Neural cell (in vitro differentiated cells): ENCODE measurements around the gene SERTAD1. TPM values are rescaled to one million over a fixed set of nuclear protein-coding genes. Genes with fewer than 3 reads are reported as not detected.

Experiments
- H2AFZ ChIP-seq: fragments of 200-600, 300-800 bp; sonication (generic), shearing (Covaris generic); 2 replicates; pipeline ENCODE4 v1.6.0; 2014; ENCODE audit warnings: low read depth, mild to moderate bottlenecking, antibody characterized with exemption, low read length, moderate library complexity
- H3F3A ChIP-seq: fragments of 200-600 bp; shearing (Covaris generic); 2 replicates; pipeline ENCODE4 v1.6.1; 2016; ENCODE audit warnings: mild to moderate bottlenecking, moderate library complexity, mixed read lengths, antibody characterized with exemption, low read length; ENCODE audit not compliant: insufficient read depth, poor library complexity, severe bottlenecking
- H3K27ac ChIP-seq: fragments of 200-600, 300-800 bp; sonication (generic), shearing (Covaris generic); 2 replicates; pipeline ENCODE4 v1.5.1; 2014; ENCODE audit warnings: mild to moderate bottlenecking, low read length, moderate library complexity
- H3K27me3 ChIP-seq: fragments of 300-800, 200-600 bp; sonication (generic), shearing (Covaris generic); 2 replicates; pipeline ENCODE4 v1.6.0; 2014; ENCODE audit warnings: mild to moderate bottlenecking, low read depth, low read length, moderate library complexity; ENCODE audit not compliant: insufficient read depth
- H3K36me3 ChIP-seq: fragments of 300-800, 200-600 bp; sonication (generic), shearing (Covaris generic); 2 replicates; pipeline ENCODE4 v1.5.1; 2014; ENCODE audit warnings: mild to moderate bottlenecking, antibody characterized with exemption, low read length, moderate library complexity; ENCODE audit not compliant: insufficient read depth
- H3K4me2 ChIP-seq: fragments of 300-800, 200-600 bp; sonication (generic), shearing (Covaris generic); 2 replicates; pipeline ENCODE4 v1.6.0; 2014; ENCODE audit warnings: mild to moderate bottlenecking, low read length
- H3K4me3 ChIP-seq: fragments of 300-800, 200-600 bp; sonication (generic), shearing (Covaris generic); 2 replicates; pipeline ENCODE4 v1.5.1; 2014; ENCODE audit warnings: mild to moderate bottlenecking, low read length, moderate library complexity
- H3K79me2 ChIP-seq: fragments of 200-600 bp; shearing (Covaris generic); replicated peaks from 2 replicates; pipeline ENCODE4 v1.6.0; 2014; ENCODE audit warnings: mild to moderate bottlenecking, low read length, moderate library complexity; ENCODE audit not compliant: insufficient read depth
- H3K9ac ChIP-seq: fragments of 300-800, 200-600 bp; sonication (generic), shearing (Covaris generic); 2 replicates; pipeline ENCODE4 v1.6.1; 2016; ENCODE audit warnings: mild to moderate bottlenecking, low read length, mixed read lengths
- H3K9me2 ChIP-seq: fragments of 200-600 bp; shearing (Covaris generic); 2 replicates; pipeline ENCODE4 v1.6.1; 2016; ENCODE audit warnings: mild to moderate bottlenecking, low read length, mixed read lengths; ENCODE audit not compliant: insufficient read depth
- H3K9me3 ChIP-seq: fragments of 200-600, 300-800 bp; sonication (generic), shearing (Covaris generic); 2 replicates; pipeline ENCODE4 v1.6.1; 2016; ENCODE audit warnings: mild to moderate bottlenecking, mixed run types, low read length, moderate library complexity, mixed read lengths
- H4K20me1 ChIP-seq: fragments of 200-600 bp; shearing (Covaris generic); 2 replicates; pipeline ENCODE4 v1.6.1; 2016; ENCODE audit warnings: mild to moderate bottlenecking, mixed run types; ENCODE audit not compliant: insufficient read depth
- CTCF ChIP-seq: fragments of 450-650 bp; IDR thresholded peaks from 2 replicates; pipeline ENCODE4 v1.5.1; 2014; ENCODE audit warnings: antibody characterized with exemption, mild to moderate bottlenecking, moderate library complexity; ENCODE audit not compliant: poor library complexity, severe bottlenecking
- EP300 ChIP-seq: fragments of 450-650 bp; conservative IDR thresholded peaks from 2 replicates; pipeline ENCODE4 v1.6.1; 2014; ENCODE audit warnings: antibody characterized with exemption, mild to moderate bottlenecking, moderate library complexity; ENCODE audit not compliant: poor library complexity, severe bottlenecking
- EZH2 ChIP-seq: fragments of 200-600, 300-800 bp; shearing (Covaris generic), sonication (generic); IDR thresholded peaks from 2 replicates; pipeline ENCODE4 v1.6.1; 2014; ENCODE audit warnings: antibody characterized with exemption, low read length, borderline replicate concordance, mild to moderate bottlenecking; ENCODE audit not compliant: insufficient read depth, poor library complexity, severe bottlenecking
- MXI1 ChIP-seq: fragments of 450-650 bp; conservative IDR thresholded peaks from 2 replicates; pipeline ENCODE4 v1.6.1; 2014; ENCODE audit warnings: antibody characterized with exemption, mild to moderate bottlenecking; ENCODE audit not compliant: poor library complexity, severe bottlenecking
- POLR2AphosphoS5 ChIP-seq: IDR thresholded peaks from 2 replicates; pipeline ENCODE4 v1.6.1; 2012
- RAD21 ChIP-seq: fragments of 450-650 bp; conservative IDR thresholded peaks from 2 replicates; pipeline ENCODE4 v1.6.1; 2014; ENCODE audit warnings: antibody characterized with exemption, mild to moderate bottlenecking, moderate library complexity
- REST ChIP-seq: IDR thresholded peaks from 2 replicates; pipeline ENCODE4 v1.6.1; 2012; ENCODE audit warnings: borderline replicate concordance
- SMC3 ChIP-seq: fragments of 450-650 bp; conservative IDR thresholded peaks from 2 replicates; pipeline ENCODE4 v1.6.1; 2014; ENCODE audit warnings: antibody characterized with exemption, mild to moderate bottlenecking, moderate library complexity; ENCODE audit not compliant: poor library complexity
- TAF1 ChIP-seq: IDR thresholded peaks from 2 replicates; pipeline ENCODE4 v1.6.1; 2012; ENCODE audit warnings: low read depth
- polyA plus RNA-seq: library from polyadenylated mRNA; depleted of rRNA; stranded (reverse); fragments of >200 nt; gene quantifications from 2 replicates; pipeline ENCODE4 v1.2.3, GENCODE V29; 2014

SERTAD1 gene
- polyA plus RNA-seq, 1 donor from 2014 or later, result 3.3 TPM

DNA sequence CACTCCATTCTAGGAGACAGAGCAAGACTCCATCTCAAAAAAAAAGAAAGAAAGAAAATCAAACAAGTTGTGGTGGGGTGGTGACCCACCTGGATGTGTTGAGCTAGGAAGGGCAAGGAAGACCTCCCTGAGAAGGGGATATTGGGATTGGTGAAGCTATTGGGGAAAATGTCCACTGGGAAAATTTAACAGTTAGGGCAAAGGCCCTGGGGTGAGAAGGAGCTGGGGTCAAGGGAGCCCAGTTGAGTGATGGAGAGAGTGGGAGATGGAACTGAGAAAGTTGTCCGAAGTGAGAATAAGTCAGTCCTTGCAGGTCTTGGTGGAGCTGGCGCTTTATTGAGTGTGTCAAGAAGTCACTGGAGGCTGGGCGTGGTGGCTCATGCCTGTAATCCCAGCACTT is 12.5 kb upstream of the SERTAD1 start:
- H3K9me2 ChIP-seq, result no peaks in the 10 kb centered on the region
- H3K9me3 ChIP-seq, result no peaks in the 10 kb centered on the region
- no peak overlapping the region for H2AFZ ChIP-seq

More for the DNA sequence above, 12.5 kb upstream of the SERTAD1 start:
- H3K4me3 ChIP-seq, result no peak overlapping the region
- no peak overlapping the region for H3K9ac ChIP-seq
- H3K79me2 ChIP-seq, result peaks cover 14% of the 10 kb centered on the region
- no peak overlapping the region for H3K4me2 ChIP-seq
- H3K27me3 ChIP-seq, result no peaks in the 10 kb centered on the region
- TF ChIP-seq RAD21 (no peak), CTCF (no peak), MXI1 (no peak), POLR2AphosphoS5 (no peak), EZH2 (no peak), TAF1 (no peak), SMC3 (no peak), REST (no peak), EP300 (no peak)
- H3K27ac ChIP-seq, result no peak overlapping the region
- H4K20me1 ChIP-seq, result no peaks in the 10 kb centered on the region
- H3F3A ChIP-seq, result no peaks in the 10 kb centered on the region
- no peaks in the 10 kb centered on the region for H3K36me3 ChIP-seq
